ENCODE results near the gene GRID2.
"Not testable (repeated sequence)": the region's sequence is repeated elsewhere in the genome, so short reads cannot be mapped to it uniquely, and the experiment has no call there.

GRID2 gene

DNA sequence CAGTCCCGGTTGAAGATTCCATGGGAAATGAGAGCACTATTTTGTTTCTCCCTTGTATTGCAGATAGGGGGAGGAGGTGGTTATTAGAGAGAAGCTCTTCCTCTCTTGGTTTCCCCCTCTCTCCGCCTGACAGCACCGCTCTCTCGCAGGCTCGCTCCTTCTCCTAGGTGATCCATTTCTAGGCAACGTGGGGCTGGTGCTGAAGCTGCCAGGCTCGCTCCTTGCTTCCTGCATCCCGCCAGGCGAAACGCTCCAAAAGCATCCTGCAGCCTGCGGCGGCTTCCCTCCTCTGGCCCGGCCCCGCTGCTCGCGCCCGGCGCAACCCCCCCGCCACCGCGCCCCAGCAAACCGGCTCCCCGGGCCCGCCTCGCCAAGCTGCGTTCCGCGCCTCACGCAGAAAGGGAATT is at the start of gene GRID2:
Gene GRID2, plus strand, starts transcription at position 346 of the 407 bp plus-strand sequence.
- DNase-seq (ENCODE audit: low spot score): peak; percentile 16

DNA sequence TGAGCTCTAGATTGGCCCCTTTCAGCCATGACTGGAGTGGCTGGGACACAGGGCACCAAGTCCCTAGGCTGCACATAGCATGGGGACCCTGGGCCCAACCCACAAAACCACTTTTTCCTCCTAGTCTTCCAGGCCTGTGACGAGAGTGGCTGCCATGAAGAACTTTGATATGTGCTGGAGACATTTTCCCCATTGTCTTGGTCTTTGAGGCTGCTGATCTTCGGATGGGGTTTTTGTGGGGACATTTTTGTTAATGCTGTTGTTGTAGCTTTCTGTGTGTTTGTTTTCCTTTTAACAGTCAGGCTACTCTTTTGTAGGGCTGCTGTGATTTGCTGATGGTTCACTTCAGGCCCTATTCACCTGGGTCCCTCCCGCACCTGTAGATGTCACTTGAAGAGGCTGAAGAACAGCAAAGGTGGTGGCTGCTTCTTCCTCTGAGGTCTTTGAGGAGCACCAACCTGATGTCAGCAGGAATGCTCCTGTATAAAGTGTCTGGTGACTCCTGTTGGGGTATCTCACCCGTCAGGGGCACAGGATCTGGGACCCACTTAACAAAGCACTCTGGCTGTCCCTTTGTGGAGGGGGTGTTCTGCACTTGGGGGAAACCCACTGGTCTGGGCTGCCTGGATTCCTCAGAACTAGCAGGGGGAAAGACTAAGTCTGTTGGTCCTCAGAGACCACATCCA is 49.6 kb upstream of the GRID2 start:
- DNase-seq (ENCODE audit: low spot score): no peak

DNA sequence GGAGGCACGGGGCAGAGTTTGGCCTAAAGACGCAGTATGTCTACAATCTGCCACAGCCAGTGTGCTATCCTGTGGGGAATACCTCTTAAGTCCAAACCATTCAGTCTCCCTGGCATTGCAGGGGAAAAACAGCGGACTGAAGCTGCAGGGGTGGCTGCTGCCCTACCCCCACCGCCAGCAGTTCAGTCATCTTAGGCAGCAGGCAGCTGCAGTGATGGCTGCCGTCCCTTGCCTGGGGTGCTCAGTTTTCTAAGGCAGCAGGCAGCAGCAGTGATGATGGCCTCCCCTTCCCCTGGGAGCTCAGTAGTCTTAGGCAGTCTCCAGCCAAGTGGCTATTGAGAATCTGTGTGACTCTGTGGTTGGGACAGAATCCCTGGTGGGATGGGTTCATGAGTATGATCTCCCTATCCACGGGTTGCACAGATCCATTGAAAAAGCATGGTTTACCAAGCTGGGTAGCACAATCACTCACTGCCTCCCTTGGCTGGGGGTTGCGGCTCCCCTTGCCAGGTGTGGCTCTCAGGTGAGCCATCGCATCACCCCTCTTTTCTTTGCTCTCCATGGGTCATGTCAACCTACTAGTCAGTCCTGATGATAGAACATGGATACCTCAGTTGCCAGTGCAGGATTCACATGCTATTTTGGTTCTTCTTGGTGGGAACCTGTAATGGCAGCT is 48.9 kb upstream of the GRID2 start:
- DNase-seq (ENCODE audit: low spot score): no peak

DNA sequence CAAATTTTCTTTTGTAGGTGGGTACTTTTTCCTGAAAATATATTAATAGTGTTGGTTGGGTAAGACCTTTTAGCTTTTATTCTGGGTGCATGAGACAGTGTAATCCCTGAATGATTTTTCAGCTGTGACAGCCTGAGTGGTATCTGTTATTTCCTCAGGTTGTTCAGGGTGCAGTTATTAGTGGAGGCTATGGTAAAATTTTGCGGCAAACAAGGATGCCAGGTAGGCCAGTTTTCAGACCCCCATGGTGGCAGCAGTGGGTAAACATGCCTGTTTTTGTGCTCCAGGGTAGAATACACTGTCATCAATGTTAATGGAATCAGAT is 47.9 kb upstream of the GRID2 start:
- no peak for DNase-seq (ENCODE audit: low spot score)

DNA sequence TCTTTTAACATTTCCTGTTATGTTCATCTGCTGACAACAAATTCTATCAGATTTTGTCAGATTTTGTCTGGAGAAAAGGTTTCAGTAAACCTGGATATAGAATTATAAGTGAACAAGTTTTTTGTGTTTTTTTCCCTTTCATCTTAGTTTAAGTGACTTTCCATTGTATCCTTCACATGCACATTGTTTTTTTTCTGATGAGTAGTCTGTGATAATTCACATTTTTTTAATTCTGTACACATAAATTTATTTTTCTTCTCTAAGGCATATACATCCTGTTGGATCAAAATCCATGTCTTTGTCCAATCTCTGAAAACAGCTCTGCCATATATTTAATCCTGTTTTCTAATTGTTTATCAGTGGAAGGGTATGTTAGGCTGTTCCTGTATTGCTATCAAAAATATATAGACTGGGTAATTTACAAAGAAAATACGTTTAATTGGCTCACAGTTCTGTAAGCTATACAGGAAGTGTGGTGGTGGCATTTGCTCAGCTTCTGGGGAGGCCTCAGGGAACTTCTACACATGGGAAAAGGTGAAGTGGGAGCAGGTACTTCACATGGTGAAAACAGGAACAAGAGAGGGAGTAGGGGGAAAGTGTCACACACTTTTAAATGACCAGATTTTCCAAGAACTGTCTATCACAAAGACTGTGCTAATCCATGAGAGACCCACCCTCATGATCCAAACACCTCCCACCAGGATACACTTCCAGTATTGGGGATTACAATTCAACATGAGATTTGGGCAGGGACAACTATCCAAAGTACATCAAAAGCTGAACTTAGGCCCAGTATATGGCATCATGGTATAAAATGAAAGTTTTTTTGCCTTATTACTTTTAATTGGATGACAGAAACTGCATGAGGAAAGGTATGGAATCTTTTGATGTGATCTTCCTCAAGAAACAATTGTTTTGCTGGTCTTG is 45.6 kb upstream of the GRID2 start:
- DNase-seq (ENCODE audit: low spot score): no peak

DNA sequence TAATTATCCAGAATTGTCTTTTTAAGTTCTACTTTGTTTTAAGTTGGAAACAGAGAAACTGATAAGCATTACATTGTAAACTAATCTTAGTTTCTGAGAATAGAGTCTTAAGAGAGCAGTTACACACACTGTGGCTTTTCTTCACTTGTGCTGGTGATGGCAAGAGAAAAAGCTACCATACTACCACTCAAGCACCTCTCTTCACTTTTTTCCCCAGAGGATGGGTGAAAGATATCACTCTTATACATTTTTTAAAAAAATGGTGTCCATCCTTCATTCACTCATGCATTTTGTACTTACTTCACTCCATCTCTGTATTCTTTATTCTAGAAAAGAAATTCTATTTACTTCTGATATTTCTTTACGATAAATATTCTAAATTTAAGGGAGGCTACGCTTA is 42.5 kb upstream of the GRID2 start:
- DNase-seq (ENCODE audit: low spot score): no peak

DNA sequence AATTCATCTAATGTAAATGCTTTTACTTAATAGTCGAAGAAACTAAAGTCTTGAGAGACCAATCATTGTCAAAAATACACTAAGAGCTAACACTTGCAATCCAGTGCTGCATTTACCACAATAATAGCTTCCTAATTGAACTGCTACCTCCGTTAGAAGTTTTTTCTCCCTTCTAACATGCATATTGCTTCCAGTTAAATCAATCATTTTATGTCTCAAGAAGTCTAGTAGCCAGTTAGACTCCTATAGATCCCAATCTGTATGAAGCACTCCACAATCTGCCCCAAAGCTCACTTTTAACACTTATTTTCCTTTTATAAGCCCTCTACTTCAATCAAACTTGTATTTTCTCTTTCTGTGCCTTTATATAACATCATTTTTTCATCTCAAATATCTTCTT is 41.4 kb upstream of the GRID2 start:
- no peak for DNase-seq (ENCODE audit: low spot score)

DNA sequence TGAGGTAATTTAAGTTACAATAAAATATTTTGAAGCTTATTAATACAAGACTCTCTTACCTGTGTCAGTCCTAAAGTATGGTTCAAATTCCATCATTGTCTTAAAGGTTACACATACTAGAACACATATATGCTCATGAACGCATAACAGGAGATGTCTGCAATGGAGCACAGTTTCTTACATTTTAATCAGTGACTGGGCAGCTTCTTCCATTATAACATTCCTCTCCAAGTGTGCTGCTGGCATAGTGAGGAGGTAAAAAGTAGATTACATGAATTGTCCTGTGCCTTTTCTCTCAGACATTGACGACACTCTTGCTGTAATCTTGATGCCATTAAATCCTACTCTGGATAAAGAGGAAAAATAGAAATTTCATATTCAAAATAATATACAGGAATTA is 40.8 kb upstream of the GRID2 start:
- no peak for DNase-seq (ENCODE audit: low spot score)

DNA sequence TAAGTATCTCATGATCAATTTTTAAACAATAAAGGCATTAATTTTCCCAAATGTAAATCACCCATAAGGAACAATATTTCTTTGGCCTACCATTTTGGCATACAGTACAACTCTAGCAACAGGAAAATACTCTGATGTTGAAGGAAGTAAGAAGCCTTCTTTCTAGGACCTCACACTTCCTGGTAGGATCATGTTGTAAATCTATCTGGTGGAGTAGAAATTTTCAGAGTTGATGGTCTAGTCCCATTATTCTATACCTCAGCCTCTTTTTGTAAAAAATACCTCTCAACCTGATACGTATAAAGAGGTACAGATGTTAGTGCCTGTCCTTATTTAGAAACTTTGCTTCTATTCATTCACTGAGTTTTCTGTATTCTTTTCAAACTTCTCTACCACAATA is 40.2 kb upstream of the GRID2 start:
- DNase-seq (ENCODE audit: low spot score): no peak

DNA sequence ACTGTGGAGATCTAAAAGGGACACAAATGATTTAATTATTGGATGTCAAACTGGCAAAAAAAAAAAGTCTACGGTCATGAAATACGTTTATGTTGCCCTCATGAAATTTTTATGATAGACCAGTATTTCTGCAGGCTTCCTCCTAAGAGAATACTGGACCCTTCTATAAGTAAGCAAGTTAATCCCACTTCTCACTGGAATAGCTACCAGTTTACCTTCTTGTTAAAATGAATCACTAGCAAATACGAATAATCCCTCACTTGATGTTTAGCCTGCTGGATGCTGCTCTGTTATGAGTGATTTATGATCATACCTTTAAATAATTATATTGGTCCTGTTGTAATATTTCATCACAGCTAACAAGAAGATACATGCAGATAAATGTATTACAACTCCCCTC is 39.6 kb upstream of the GRID2 start:
- DNase-seq (ENCODE audit: low spot score): no peak

DNA sequence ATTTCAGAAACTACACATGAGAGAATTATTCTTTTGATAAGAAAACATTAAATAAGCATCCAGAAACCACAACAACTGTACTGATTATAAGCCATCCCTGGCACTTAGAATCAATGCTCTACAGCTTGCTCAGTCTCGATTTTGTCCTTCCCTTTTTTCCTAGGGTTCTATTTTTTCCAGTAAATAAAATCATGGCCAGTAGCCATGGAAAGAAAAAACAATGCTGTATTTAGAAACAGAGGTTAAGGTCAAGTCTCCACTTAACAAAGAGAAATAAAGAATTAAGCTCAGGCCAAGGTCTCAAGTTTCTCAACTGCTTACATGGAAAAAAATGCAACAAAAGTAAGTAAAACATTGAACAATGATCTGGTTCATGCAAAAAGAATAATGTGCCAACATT is 38.7 kb upstream of the GRID2 start:
- no peak for DNase-seq (ENCODE audit: low spot score)

DNA sequence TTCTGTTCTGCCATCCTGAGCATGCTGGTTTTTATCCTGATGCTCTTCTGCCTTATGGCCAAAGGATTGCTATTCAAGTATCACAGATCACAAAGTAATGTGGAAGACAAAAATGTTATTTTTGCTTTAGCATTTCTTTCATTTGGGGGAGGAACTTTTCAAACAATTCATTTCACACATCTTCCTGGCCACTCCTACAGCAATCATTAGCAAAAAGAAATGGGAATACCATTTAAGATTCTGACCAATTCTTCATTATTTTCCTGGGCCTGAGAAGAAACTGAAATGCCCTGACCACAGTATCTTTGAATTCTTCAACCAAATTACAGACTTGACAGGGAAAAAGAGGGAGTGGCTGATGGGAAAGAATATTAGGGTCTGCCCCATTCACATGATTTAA is 38.0 kb upstream of the GRID2 start:
- DNase-seq (ENCODE audit: low spot score): no peak

DNA sequence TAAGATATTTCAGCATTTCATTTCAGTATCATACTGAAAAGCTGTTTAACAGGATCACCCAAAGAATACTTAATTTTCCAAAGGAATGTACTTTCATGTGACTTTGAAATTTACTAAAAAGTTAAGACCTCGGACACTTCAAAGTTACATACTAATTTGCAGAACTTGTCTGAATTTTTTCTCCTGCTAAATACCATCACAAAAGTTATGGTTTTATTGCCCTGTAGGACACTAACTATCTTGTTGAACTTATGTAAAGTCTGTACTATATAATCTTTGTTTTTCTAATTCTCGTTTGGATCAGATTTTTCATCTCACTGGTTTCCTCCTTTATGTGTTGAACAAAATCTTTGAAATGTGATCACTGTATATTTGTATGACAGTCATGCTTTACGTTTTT is 37.2 kb upstream of the GRID2 start:
- no peak for DNase-seq (ENCODE audit: low spot score)

DNA sequence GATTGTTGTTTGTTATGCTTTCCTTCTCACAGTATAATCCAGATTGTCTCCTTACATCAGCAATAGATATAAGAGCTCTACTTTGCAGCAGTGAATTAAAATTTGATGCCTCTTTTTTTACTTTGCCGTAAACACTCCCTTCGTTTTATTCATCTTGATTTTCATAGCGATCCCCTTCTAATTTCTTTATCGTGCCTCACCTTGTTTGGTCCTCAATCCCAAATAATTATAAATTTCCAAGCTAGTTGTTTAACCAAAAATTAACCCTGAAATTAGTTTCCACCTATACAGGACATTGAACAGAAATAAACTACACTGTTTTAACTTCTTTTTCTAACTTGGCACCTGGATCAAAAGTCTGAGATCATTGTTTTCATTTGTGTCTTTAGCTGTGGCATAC is 35.1 kb upstream of the GRID2 start:
- no peak for DNase-seq (ENCODE audit: low spot score)

DNA sequence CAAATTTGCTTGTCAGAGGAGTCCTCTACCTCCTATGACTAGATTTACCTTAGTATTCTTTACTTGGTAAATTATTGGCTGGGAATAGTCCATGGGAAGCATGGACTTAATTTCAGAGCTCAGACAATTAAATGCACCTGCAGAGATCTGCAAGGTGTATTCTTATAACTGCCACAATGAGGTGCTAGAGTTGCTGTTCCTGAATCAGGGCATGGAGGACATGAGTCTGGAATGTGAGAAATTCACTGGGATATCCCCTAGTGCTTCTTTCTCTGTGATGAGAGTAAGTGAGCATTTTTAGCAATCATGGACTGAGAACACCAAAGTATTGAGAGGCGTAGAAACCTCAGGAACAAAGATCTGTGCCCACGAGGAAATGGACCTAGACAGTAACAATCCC is 32.9 kb upstream of the GRID2 start:
- DNase-seq (ENCODE audit: low spot score): peak; percentile 4

DNA sequence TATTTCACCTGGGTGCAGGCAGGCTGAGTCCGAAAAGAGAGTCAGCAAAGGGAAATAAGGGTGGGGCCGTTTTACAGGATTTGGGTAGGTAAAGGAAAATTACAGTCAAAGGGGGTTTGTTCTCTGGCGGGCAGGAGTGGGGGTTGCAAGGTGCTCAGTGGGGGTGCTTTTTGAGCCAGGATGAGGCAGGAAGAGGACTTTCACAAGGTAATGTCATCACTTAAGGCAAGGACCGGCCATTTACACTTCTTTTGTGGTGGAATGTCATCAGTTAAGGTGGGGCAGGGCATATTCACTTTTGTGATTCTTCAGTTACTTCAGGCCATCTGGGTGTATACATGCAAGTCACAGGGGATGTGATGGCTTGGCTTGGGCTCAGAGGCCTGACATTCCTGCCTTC is 32.2 kb upstream of the GRID2 start:
- not testable (repeated sequence) for DNase-seq (ENCODE audit: low spot score)

DNA sequence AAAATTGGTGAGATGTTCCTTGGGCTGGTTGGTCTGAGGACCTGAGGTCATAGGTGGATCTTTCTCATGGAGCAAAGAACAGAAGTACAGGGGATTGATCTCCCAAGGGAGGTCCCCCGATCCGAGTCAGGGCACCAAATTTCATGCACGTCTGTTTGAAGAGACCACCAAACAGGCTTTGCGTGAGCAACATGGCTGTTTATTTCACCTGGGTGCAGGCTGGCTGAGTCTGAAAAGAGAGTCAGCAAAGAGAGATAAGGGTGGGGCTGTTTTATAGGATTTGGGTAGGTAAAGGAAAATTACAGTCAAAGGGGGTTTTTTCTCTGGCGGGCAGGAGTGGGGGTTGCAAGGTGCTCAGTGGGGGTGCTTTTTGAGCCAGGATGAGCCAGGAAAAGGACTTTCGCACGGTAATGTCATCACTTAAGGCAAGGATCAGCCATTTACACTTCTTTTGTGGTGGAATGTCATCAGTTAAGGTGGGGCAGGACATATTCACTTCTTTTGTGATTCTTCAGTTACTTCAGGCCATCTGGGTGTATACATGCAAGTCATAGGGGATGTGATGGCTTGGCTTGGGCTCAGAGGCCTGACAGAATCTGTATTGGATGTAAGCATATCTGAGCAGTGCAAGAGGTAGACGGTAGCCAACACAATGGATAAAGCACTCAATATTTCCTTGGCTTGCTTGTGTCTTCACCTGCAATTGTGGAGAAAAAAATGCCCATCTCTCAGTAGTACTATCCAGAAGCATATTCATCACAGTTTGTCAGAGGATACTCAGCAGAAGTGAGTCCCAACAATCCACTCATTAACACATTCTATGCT is 26.5 kb upstream of the GRID2 start:
- DNase-seq (ENCODE audit: low spot score): not testable (repeated sequence)

DNA sequence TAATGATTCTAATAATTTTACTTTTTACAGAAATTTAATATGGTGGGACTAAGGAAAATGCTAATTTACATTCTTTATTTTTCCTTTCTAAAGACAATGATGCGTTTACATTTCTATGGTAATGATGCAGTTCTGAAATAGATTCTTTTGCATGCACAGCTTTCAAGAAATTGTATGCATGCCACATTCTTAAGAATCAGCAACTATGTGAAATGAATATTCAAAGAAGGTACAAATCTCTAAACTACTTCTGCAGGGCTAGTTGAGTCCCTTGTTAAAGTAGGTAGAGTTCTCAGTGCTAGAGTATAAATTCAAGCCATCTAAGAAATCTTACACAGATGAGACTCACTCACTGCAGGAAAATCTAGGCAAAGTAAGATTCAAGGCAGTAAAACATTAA is 24.5 kb upstream of the GRID2 start:
- no peak for DNase-seq (ENCODE audit: low spot score)

DNA sequence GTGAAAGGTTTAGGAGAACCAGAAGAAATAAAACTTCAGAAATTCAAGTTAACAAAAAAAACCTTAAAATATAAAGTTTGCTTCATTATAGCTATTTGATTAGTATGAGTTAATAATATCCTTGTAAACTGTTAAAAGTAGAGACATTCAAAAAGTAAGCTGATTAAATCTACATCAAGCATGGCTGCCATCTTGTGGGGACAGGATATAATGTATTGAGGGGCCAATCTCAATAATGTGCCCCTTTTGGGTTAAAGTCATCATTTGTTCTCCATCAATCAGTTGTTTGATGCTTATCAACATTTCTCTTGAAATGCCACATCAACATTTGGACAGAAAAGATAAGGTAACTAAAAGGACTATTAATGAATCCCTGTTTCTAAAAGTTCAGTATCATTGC is 4.6 kb upstream of the GRID2 start:
- DNase-seq (ENCODE audit: low spot score): no peak

DNA sequence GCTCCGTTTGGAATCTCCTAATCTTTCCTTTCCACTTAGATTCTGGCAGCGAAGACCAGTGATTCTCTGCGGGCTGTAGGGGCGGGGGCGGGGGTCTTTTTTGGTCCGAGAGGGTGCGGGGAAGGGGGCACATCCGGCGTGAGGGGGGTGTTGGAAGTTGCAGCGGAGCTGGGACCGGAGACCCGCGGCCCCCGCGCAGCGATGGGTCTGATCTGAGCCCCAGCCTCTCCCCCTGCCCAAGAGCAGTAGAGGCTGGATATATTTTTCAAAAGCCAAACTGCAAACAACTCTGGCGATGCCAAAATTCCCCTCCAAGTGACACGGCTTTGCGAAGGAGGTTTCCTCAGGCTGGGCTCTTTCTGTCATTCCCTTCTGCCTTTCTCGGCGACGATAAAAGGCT is 355 bp downstream of the GRID2 start:
- no peak for DNase-seq (ENCODE audit: low spot score)

DNA sequence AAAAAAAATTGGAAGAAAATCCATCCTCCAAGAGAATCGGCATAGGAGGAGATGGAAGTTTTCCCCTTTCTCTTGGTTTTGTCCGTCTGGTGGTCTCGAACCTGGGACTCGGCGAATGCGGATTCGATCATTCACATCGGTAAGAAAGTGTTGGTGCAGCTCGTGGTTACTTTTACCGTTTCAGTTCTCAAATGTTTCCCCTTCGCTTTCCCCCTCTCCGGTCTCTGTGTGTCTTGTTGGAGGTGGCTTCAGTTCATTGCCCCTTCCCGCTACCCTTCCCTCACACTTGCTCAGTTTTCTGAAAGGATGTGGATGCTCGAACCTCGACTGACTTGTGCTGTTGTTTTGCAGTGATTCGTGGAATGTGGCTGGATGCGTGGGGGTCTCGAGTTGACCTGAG is 840 bp downstream of the GRID2 start:
- DNase-seq (ENCODE audit: low spot score): no peak

DNA sequence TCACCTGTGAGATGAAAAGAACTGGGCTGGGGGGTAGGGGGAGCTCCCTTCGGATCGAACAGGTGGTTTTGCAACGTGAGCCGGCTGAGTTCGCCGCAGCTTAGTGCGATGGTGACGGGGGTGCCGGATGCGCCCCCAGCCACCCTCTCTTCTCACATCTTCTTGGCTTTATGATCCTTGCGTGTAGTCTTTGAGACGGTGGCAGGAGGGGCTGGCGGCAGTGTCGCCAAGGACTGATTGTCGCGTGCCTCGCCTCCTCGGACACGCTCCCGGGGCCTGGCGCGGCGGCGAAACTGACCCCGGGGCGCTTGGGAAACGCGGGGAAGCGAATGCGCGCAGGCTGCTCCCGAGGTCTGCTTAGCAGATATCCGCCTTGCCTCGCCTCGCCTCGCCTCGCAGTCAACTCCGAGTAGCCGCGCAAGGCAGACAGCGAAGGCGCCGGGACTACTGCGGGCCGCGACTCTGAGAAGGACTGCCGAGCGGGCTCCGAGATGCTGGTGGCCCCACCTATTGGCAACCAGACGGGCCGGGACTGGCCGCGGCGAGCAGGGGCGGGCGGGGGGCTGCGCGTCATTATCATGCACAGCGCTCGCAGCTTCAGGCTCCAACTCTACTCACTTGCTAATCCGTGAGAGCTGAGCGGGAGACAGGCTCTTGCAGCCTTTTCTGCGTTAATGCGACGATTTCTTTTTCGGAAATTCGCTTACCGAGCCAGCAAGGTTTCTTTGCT is 1.5 kb downstream of the GRID2 start:
- no peak for DNase-seq (ENCODE audit: low spot score)
